Activated CD8-positive, alpha-beta T cell treated with anti-CD3 and anti-CD28 coated beads, Interleukin-2, amount 10 ng/mL, durations not matched to agents 7 days and 5 days (primary cell): ENCODE results near the gene PRF1. TPM values are rescaled to one million over a fixed set of nuclear protein-coding genes. Genes with fewer than 3 reads are reported as not detected.
A peak's percentile ranks its signal among the peaks of the same experiment; 100 is the strongest.
"Not testable (repeated sequence)": the region's sequence is repeated elsewhere in the genome, so short reads cannot be mapped to it uniquely, and the experiment has no call there.

Source experiments
- ATAC-seq: fragments of 150-1000 bp; cut with Tn5 transposase; one replicate; pipeline ENCODE4 v1.10.0; 2021; ENCODE audit warnings: moderate library complexity
- CTCF ChIA-PET: fragments of 350-600 bp; sonication (Branson Sonifier 250); formaldehyde crosslinking; loops from one replicate; lab custom pipeline; 2021; ENCODE audit warnings: antibody characterized with exemption; lab: Charles Lee
- POLR2A ChIA-PET: fragments of 350-600 bp; sonication (Branson Sonifier 250); formaldehyde crosslinking; loops from one replicate; lab custom pipeline; 2021; ENCODE audit warnings: antibody characterized with exemption; lab: Charles Lee
- DNase-seq: peaks from one replicate; pipeline ENCODE4 v3.0.0-alpha.2; 2020
- H3K27ac Mint-ChIP-seq: one replicate; pipeline ENCODE4 v1.8.0; 2021; ENCODE audit warnings: mild to moderate bottlenecking, mixed read lengths
- H3K27me3 Mint-ChIP-seq: one replicate; pipeline ENCODE4 v1.8.0; 2021; ENCODE audit warnings: low read depth, mixed read lengths
- H3K36me3 Mint-ChIP-seq: one replicate; pipeline ENCODE4 v1.8.0; 2021; ENCODE audit warnings: low read depth, mixed read lengths
- H3K4me1 Mint-ChIP-seq: one replicate; pipeline ENCODE4 v1.8.0; 2021; ENCODE audit warnings: low read depth, mixed read lengths
- H3K4me3 Mint-ChIP-seq: one replicate; pipeline ENCODE4 v1.8.0; 2021; ENCODE audit warnings: mild to moderate bottlenecking, mixed read lengths
- H3K9me3 Mint-ChIP-seq: one replicate; pipeline ENCODE4 v1.8.0; 2022; ENCODE audit warnings: mixed read lengths; ENCODE audit not compliant: insufficient read depth
- total RNA-seq, 2 experiments: library from RNA; stranded (reverse); gene quantifications; one replicate each; pipeline ENCODE4 v1.2.3, GENCODE V29; 2021

PRF1 gene
- 100 to 1,000 TPM; 265 to 272 TPM for total RNA-seq

GRCh38 chr10:70602665-70603448, at the start of gene PRF1:
Gene PRF1, minus strand, starts transcription at chr10:70602741. Its CDS starts 1,839 bp downstream, at chr10:70600902.
- peaks cover 67% of the 10 kb centered on the region for H3K4me1 Mint-ChIP-seq
- POLR2A ChIA-PET = interaction anchor here (0.6 to 2.8 kb wide), 12 partner anchors 9 to 68 kb away, joined by 3 to 12 read pairs (median 5); no protein-coding TSS in a partner anchor
- H3K27ac Mint-ChIP-seq = peak within 1 kb of the TSS; percentile 93
- ATAC-seq = peak; percentile 95
- H3K27me3 Mint-ChIP-seq = no peaks in the 10 kb centered on the region
- DNase-seq = peak; percentile 97
- CTCF ChIA-PET = interaction anchor here (1.1 to 3.3 kb wide), 10 partner anchors 9 to 52 kb away, joined by 3 to 40 read pairs (median 4); no protein-coding TSS in a partner anchor
- peak within 1 kb of the TSS; percentile 96 for H3K4me3 Mint-ChIP-seq
- peaks cover 42% of the 10 kb centered on the region for H3K36me3 Mint-ChIP-seq
- H3K9me3 Mint-ChIP-seq = peaks cover 11% of the 10 kb centered on the region

GRCh38 chr10:70651661-70652060, 49.1 kb upstream of the PRF1 start:
- POLR2A ChIA-PET = no interaction called here
- DNase-seq (no peak), ATAC-seq (no peak)
- Mint-ChIP-seq H3K36me3 (peaks cover 5% of the 10 kb centered on the region), H3K9me3 (peaks cover 20% of the 10 kb centered on the region), H3K27ac (no peak overlapping the region), H3K4me3 (no peak overlapping the region), H3K4me1 (peaks cover 9% of the 10 kb centered on the region), H3K27me3 (no peaks in the 10 kb centered on the region)
- CTCF ChIA-PET = no interaction called here

- ChIA-PET CTCF (no interaction called here), POLR2A (no interaction called here)
- H3K27me3 Mint-ChIP-seq = no peaks in the 10 kb centered on the region
- peaks cover 20% of the 10 kb centered on the region for H3K9me3 Mint-ChIP-seq
- H3K4me3 Mint-ChIP-seq = no peak overlapping the region
- ATAC-seq = no peak
- H3K27ac Mint-ChIP-seq = no peak overlapping the region
- no peaks in the 10 kb centered on the region for H3K4me1 Mint-ChIP-seq
- no peak for DNase-seq
- peaks cover 5% of the 10 kb centered on the region for H3K36me3 Mint-ChIP-seq
These were observed 48.2 kb upstream of the PRF1 start for GRCh38 chr10:70650718-70651117.

DNA sequence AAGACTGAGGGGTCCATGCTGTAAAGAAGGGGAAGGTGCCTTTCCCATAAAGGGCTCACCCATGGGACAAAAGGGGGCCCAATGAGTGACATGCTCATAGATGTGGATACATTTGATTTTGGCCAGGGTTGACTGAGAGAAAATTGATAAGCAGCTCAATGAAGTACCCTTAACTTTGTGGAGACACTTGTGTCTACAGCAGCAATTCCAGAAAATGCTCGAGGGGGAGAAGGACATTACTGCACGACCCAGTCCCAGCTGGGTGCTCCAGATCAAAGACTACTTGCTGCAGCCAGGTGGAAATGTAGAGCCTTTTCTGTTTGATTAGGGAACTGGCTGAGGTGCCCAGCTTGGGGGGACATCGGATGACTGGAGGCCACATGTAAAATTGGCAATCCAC, 47.6 kb upstream of the PRF1 start:
- ChIA-PET POLR2A (no interaction called here), CTCF (no interaction called here)

GRCh38 chr10:70649526-70649925, 47.0 kb upstream of the PRF1 start:
- Mint-ChIP-seq H3K27ac (no peak overlapping the region), H3K9me3 (peaks cover 20% of the 10 kb centered on the region), H3K4me1 (no peaks in the 10 kb centered on the region), H3K27me3 (no peaks in the 10 kb centered on the region), H3K4me3 (no peak overlapping the region), H3K36me3 (peaks cover 5% of the 10 kb centered on the region)
- ChIA-PET CTCF (no interaction called here), POLR2A (no interaction called here)
- DNase-seq (no peak), ATAC-seq (no peak)

More for the DNA sequence above, 47.6 kb upstream of the PRF1 start:
- ATAC-seq (no peak), DNase-seq (no peak)
- Mint-ChIP-seq H3K36me3 (peaks cover 5% of the 10 kb centered on the region), H3K27me3 (no peaks in the 10 kb centered on the region), H3K27ac (no peak overlapping the region), H3K9me3 (peaks cover 20% of the 10 kb centered on the region), H3K4me3 (no peak overlapping the region), H3K4me1 (no peaks in the 10 kb centered on the region)

DNA sequence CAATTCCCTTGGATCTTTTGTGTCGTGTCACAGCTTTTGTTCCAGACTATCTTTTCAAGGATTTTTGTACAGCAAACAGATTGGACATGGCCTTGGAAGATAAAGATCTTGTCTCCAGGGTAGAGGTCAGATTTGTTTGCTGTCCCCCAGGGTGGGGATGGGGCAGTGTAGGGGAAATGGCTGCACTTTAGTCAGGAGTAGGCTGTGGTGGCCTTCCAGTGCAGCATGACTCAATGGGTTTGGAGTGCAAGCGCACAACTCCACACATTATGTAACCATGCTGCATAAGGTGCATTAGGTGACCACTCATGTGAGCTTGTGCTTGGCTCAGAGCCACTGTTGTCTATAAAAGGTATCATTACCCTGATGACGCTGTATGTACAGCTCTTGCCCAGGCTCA, 45.9 kb upstream of the PRF1 start:
- ChIA-PET CTCF (no interaction called here), POLR2A (no interaction called here)
- no peak overlapping the region for H3K4me3 Mint-ChIP-seq
- no peak for ATAC-seq
- no peak for DNase-seq
- no peak overlapping the region for H3K27ac Mint-ChIP-seq
- H3K9me3 Mint-ChIP-seq = peaks cover 20% of the 10 kb centered on the region
- no peaks in the 10 kb centered on the region for H3K4me1 Mint-ChIP-seq
- H3K36me3 Mint-ChIP-seq = peaks cover 5% of the 10 kb centered on the region
- H3K27me3 Mint-ChIP-seq = peaks cover 6% of the 10 kb centered on the region

DNA sequence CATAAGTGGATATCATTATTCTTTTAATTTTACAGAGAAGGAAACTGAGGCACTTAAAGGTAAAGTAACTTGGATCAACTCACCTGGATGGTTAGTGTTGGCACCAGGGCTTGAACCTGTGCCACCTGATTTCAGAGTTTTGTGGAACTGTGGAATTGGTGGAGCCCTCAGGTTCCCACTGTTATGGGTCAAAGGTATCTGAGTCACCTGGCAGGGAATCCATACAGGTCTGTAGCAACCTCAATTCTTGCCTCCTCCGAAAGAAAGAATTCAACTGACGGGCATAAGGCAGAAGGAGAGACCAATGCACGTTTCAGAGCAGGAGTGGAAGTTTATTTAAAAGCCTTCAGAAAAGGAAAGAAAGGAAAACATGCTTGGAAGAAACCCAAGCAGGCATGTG, 44.5 kb upstream of the PRF1 start:
- Mint-ChIP-seq H3K4me1 (no peaks in the 10 kb centered on the region), H3K36me3 (peaks cover 5% of the 10 kb centered on the region), H3K27ac (no peak overlapping the region), H3K9me3 (peaks cover 20% of the 10 kb centered on the region), H3K27me3 (peaks cover 12% of the 10 kb centered on the region), H3K4me3 (no peak overlapping the region)
- ChIA-PET CTCF (no interaction called here), POLR2A (no interaction called here)
- ATAC-seq (no peak), DNase-seq (no peak)

DNA sequence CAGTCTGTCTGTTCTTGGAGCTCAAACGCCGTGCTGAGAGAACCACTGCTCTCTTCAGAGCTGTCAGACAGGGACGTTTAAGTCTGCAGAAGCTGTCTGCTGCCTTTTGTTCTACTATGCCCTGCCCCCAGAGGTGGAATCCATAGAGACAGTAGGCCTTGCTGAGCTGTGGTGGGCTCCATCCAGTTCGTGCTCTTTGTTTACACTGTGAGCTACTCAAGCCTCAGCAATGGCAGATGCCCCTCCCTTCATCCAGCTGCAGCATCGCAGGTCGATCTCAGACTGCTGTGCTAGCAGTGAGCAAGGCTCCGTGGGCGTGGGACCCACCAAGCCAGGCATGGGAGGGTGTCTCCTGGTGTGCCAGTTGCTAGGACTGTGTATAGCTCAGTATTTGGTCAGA, 42.4 kb upstream of the PRF1 start:
- ATAC-seq, H3K4me3 Mint-ChIP-seq, CTCF ChIA-PET, H3K36me3 Mint-ChIP-seq, POLR2A ChIA-PET, H3K4me1 Mint-ChIP-seq, H3K27ac Mint-ChIP-seq, DNase-seq: not testable (repeated sequence)
- Mint-ChIP-seq H3K9me3 (peaks cover 13% of the 10 kb centered on the region), H3K27me3 (peaks cover 24% of the 10 kb centered on the region)

DNA sequence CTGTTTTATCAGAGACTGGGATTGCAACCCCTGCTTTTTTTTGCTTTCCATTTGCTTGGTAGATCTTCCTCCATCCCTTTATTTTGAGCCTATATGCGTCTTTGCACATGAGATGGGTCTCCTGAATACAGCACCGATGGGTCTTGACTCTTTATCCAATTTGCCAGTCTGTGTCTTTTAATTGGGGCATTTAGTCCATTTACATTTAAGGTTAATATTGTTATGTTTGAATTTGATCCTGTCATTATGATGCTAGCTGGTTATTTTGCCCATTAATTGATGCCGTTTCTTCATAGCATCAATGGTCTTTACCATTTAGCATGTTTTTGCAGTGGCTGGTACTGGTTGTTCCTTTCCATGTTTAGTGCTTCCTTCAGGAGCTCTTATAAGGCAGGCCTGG, 40.7 kb upstream of the PRF1 start:
- H3K9me3 Mint-ChIP-seq, DNase-seq, CTCF ChIA-PET, H3K4me3 Mint-ChIP-seq, H3K4me1 Mint-ChIP-seq, ATAC-seq, POLR2A ChIA-PET, H3K36me3 Mint-ChIP-seq, H3K27ac Mint-ChIP-seq: not testable (repeated sequence)
- H3K27me3 Mint-ChIP-seq = peaks cover 25% of the 10 kb centered on the region

GRCh38 chr10:70639640-70640383, 37.3 kb upstream of the PRF1 start:
- ATAC-seq, CTCF ChIA-PET, H3K9me3 Mint-ChIP-seq, H3K4me1 Mint-ChIP-seq, POLR2A ChIA-PET, H3K27ac Mint-ChIP-seq, H3K4me3 Mint-ChIP-seq, H3K36me3 Mint-ChIP-seq, DNase-seq: not testable (repeated sequence)
- H3K27me3 Mint-ChIP-seq = peaks cover 27% of the 10 kb centered on the region

DNA sequence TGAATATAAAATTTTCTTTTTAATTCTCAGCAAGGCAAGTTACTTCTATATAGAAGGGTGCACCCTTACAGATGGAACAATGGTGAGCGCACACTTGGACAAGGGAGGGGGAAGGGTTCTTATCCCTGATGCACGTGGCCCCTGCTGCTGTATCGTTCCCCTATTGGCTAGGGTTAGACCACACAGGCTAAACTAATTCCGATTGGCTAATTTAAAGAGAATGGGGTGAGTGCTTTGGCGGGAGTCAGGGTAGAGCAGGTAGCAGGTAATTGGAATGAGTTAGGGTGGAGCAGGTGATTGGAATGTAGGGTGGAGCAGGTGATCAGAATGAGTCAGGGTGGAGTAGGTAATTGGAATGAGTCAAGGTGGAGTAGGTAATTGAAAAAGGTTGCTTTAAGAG, 32.0 kb upstream of the PRF1 start:
- H3K9me3 Mint-ChIP-seq, DNase-seq, H3K36me3 Mint-ChIP-seq, H3K27ac Mint-ChIP-seq, H3K4me1 Mint-ChIP-seq, POLR2A ChIA-PET, ATAC-seq, H3K4me3 Mint-ChIP-seq, CTCF ChIA-PET: not testable (repeated sequence)
- peaks cover 19% of the 10 kb centered on the region for H3K27me3 Mint-ChIP-seq

GRCh38 chr10:70634011-70634410, 31.5 kb upstream of the PRF1 start:
- DNase-seq (no peak), ATAC-seq (no peak)
- Mint-ChIP-seq H3K9me3 (peaks cover 6% of the 10 kb centered on the region), H3K27me3 (peaks cover 19% of the 10 kb centered on the region), H3K4me3 (no peak overlapping the region), H3K27ac (no peak overlapping the region), H3K36me3 (no peaks in the 10 kb centered on the region), H3K4me1 (no peaks in the 10 kb centered on the region)
- ChIA-PET POLR2A (no interaction called here), CTCF (no interaction called here)
